Measurements from ENCODE around the gene ANXA4.

DNA sequence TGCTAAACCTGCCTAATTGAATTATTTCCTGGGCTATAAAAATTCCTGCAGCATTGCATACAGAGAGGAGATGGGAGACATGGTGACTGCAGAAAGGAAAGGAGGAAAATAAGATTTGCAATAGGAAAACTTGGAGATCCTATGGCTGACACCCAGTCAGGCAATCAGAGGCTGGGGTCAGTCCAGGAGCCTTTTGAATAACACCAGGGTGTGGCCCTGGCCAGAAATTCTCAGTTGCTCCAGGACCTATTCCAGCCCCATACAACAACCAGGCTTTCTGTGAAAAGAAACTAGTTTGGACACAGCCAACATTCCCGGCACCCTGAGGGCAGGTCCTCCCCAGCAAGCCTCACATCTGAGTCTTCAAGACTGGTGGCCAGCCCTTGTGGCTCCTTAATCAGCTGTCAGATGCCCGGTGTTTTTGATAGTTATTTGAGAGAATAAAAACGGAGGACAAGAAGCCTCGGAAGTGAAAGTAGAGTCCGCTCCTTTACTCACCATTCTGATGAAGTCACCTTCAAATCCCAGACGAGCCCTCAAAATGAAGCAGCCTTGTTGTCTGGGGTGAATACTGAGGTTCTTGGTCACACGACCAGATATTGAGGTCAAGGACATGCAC is 56.5 kb downstream of the ANXA4 start:
- TF ChIP-seq POLR2A (IDR thresholded peaks at IDR 0.05): no peak
- TF ChIP-seq, protein P1, sequence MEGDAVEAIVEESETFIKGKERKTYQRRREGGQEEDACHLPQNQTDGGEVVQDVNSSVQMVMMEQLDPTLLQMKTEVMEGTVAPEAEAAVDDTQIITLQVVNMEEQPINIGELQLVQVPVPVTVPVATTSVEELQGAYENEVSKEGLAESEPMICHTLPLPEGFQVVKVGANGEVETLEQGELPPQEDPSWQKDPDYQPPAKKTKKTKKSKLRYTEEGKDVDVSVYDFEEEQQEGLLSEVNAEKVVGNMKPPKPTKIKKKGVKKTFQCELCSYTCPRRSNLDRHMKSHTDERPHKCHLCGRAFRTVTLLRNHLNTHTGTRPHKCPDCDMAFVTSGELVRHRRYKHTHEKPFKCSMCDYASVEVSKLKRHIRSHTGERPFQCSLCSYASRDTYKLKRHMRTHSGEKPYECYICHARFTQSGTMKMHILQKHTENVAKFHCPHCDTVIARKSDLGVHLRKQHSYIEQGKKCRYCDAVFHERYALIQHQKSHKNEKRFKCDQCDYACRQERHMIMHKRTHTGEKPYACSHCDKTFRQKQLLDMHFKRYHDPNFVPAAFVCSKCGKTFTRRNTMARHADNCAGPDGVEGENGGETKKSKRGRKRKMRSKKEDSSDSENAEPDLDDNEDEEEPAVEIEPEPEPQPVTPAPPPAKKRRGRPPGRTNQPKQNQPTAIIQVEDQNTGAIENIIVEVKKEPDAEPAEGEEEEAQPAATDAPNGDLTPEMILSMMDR (IDR thresholded peaks at IDR 0.05): no peak

Measured in thyroid gland (tissue), 4 donors.